ENCODE data around the gene TUBA4A.
A peak's percentile ranks its signal among the peaks of the same experiment; 100 is the strongest.

TUBA4A gene

GRCh38 chr2:219230059-219230540 is 23.6 kb downstream of the TUBA4A start:
- peak; percentile 66 for DNase-seq (ENCODE audit: low read depth)
- no peak for TF ChIP-seq CTCF (IDR thresholded peaks at IDR 0.05; ENCODE audit: insufficient read depth, low read depth, low read length, missing control alignments)

DNA sequence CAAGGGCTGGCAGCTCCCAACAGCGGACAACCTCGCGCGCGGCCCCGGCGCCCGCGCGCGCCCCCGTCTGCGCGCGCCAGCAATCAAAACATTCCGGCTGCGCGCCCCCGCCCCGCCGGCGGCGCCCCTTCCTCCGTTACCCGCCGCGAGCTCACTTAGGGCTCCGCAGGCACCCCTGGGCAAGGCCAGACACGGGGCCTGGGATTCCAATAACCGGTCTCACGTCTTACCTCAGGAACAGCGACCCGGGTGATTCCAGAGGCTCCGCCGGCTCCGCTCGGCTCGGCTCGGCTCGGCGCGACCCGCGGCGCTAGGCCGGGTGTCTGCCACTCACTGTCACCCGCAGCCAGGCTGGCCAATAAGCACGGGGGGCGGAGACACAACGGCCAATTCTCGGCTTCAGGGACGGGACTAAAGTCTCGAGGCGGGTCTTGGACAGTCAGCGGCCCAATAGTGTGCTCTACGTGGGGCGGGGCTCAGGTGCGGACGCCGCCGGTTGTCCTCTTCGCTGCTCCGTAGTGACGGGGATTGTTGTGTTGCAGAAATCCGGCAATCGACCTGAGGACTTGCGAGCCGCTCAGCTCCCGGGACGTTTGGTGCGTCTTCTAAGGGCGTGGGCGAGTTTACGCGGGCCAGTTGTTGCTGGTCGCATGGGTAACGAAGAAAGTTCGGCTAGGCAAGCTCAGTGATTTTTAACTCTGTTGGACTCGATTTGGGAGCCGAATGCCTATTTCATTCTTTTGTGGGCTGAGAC is 24.2 kb downstream of the TUBA4A start, which contains the start of the genes ANKZF1 and ATG9A:
Gene ANKZF1 (plus strand): TSS at position 502 of the 754 bp plus-strand sequence. CDS start 452 bp downstream, outside the sequence.
Gene ATG9A (minus strand): TSS at position 332 of the 754 bp plus-strand sequence. CDS start 1,612 bp downstream, outside the sequence.
- peak; percentile 98 for DNase-seq (ENCODE audit: low read depth)
- H3K4me3 ChIP-seq (ENCODE audit: low read depth, low read length): peak within 1 kb of the TSS; percentile 96
- TF ChIP-seq CTCF (IDR thresholded peaks at IDR 0.05; ENCODE audit: insufficient read depth, low read depth, low read length, missing control alignments): no peak

More at GRCh38 chr2:219230059-219230540, 23.6 kb downstream of the TUBA4A start:
- H3K4me3 ChIP-seq (ENCODE audit: low read depth, low read length): peak overlapping the region; percentile 96

DNA sequence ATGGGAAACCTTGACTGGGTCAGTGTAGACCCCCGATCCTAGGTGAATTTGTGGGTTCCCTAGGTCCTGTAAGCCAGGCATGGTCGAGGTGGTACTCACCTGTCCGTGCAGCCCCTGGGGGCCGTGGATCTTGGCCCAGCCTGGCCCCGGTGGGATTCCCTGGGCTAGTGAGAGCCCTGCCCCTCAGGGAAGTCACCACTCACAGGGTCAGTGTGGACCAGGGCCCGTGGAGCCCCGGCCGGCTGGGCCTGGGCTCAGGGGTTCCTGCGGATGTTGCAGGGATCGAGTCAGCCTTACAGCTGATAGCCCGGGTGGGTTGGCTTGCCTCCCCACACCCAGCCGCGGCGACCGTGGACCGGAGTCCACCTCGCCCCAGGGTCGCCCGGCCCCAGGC is 24.8 kb downstream of the TUBA4A start:
- TF ChIP-seq CTCF (IDR thresholded peaks at IDR 0.05; ENCODE audit: insufficient read depth, low read depth, low read length, missing control alignments): no peak
- DNase-seq (ENCODE audit: low read depth): no peak
- peak overlapping the region; percentile 83 for H3K4me3 ChIP-seq (ENCODE audit: low read depth, low read length)

DNA sequence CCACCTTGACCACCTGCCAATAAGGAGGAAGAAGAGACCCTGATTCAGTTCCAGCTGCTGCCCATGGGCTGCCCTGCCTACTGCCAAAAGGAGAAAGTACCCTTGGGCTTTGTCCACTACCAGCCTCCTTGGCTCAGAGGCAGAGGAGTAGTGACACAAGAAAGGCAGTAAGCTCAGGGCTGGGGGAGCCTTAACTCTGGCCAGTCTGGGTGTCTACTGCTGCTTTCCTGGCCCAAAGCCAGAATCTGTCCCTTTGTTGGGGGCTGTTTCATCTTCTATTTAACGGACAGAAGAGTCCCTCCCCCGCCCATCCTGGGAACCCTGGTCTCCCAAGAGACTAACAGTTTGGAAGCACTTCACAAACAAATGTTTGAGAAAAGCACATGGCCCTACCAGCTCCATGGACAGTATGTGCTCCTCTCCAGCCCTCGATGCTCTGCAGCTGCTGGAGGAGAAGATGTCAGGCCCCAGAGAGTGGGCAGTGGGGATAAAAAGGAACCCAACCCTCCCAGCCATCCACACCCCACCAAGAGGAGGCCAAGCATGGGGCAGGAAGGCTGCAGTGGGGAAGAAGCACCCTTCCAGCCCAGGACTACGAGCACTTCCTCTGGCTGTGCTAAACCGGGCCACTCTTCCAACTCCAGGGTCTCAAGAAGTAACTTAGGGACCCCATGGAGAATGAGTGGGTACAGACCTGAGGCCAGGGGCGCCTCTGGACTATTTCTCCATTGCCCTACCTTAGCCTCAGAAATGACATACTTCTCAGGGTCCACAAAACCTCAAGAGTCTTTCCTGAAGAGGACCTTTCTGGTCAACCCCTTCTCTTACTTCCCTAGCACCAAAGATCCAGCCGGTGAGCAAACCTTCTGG is 25.4 kb downstream of the TUBA4A start:
- no peak for TF ChIP-seq CTCF (IDR thresholded peaks at IDR 0.05; ENCODE audit: insufficient read depth, low read depth, low read length, missing control alignments)
- no peak for DNase-seq (ENCODE audit: low read depth)
- H3K4me3 ChIP-seq (ENCODE audit: low read depth, low read length): peak overlapping the region; percentile 83

GRCh38 chr2:219225350-219225749 is 28.4 kb downstream of the TUBA4A start:
- no peak for TF ChIP-seq CTCF (IDR thresholded peaks at IDR 0.05; ENCODE audit: insufficient read depth, low read depth, low read length, missing control alignments)
- no peak for DNase-seq (ENCODE audit: low read depth)
- H3K4me3 ChIP-seq (ENCODE audit: low read depth, low read length): no peak overlapping the region

DNA sequence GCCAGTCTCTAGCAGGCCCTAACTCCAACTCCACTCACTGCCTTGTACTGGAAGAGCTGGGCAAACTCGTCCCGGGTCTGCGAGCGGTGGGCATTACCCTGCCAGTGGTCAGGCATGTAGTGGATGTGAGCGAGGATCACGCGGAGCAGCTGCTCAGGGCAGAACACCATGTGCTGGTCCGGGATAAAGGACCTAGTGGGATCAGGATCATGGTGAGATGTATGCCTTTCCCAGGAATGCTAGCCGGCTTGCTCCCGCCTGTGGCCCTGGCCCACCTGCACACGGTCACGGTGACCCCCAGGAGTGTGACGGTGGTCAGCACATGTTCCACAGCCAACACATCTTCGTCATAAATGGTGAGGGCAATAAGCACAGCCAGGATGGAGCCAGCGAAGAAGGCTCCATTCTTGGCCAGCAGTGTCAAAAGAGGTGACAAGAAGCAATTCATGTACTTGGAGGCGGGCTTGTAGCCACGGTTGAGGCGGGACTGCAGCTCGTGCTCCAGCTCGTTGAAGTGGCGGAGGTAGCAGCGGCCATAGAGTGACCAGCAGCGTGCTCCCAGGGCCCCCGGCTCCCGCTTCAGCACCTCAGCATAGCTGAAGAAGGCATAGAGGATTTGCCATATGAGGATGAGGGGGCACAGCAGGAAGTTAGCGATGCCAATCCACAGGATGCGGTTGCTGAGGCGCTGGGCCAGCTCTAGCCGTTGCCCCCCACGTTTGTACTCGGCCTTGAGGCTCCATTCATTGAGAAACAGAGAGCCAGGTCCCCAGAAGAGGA is 29.7 kb downstream of the TUBA4A start:
- DNase-seq (ENCODE audit: low read depth): no peak
- no peak overlapping the region for H3K4me3 ChIP-seq (ENCODE audit: low read depth, low read length)
- TF ChIP-seq CTCF (IDR thresholded peaks at IDR 0.05; ENCODE audit: insufficient read depth, low read depth, low read length, missing control alignments): no peak

Measured in GM12865 (cell line).